Measurements from ENCODE around the gene SPATA16. TPM values are rescaled to one million over a fixed set of nuclear protein-coding genes. Genes with fewer than 3 reads are reported as not detected.

SPATA16 gene
- total and polyA plus RNA-seq, 2 experiments from 2014 or later = not detected

- H3K4me1 ChIP-seq (ENCODE audit: insufficient read depth) = peaks cover 26% of the 10 kb centered on the region
- peaks cover 30% of the 10 kb centered on the region for H3K4me1 Mint-ChIP-seq
- no peaks in the 10 kb centered on the region for H3K36me3 ChIP-seq (ENCODE audit: insufficient read depth)
- H3K9me3 Mint-ChIP-seq = no peaks in the 10 kb centered on the region
- no peaks in the 10 kb centered on the region for H3F3A ChIP-seq (replicated peaks; ENCODE audit: low read depth)
- H3K79me2 ChIP-seq (replicated peaks; ENCODE audit: insufficient read depth) = no peaks in the 10 kb centered on the region
- H3K27ac Mint-ChIP-seq = no peak overlapping the region
- no peaks in the 10 kb centered on the region for H4K20me1 ChIP-seq (replicated peaks; ENCODE audit: insufficient read depth)
- no peaks in the 10 kb centered on the region for H3K27me3 Mint-ChIP-seq (ENCODE audit: insufficient read depth, low read depth, poor library complexity)
- DNase-seq (ENCODE audit: low spot score) (peak; percentile 39), ATAC-seq (0 out of 3 replicates have a peak, but pooled peaks have one; percentile 36)
- no peaks in the 10 kb centered on the region for H3K36me3 Mint-ChIP-seq (ENCODE audit: low read depth)
- H3K4me3 ChIP-seq = no peak overlapping the region
- H3K27me3 ChIP-seq (ENCODE audit: insufficient read depth) = no peaks in the 10 kb centered on the region
- no peaks in the 10 kb centered on the region for H3K9me2 ChIP-seq (ENCODE audit: insufficient read depth)
- no peak overlapping the region for H3K4me2 ChIP-seq
- no peak overlapping the region for H3K4me3 Mint-ChIP-seq
- no peak overlapping the region for H3K27ac ChIP-seq (ENCODE audit: low read depth)
- no peak for TF ChIP-seq JUNB (IDR thresholded peaks at IDR 0.05; ENCODE audit: unreplicated experiment)
- no peak for TF ChIP-seq NANOG (IDR thresholded peaks at IDR 0.05; ENCODE audit: borderline replicate concordance)
- TF ChIP-seq CREB1 (CRISPR knock-in tag; IDR thresholded peaks at IDR 0.05; ENCODE audit: low read depth) = no peak
- H2AFZ ChIP-seq = no peak overlapping the region
These were observed 147.6 kb downstream of the SPATA16 start for GRCh38 chr3:172993412-172993811.

- no peak for ATAC-seq
- Histone ChIP-seq H3K4me2 (no peak overlapping the region), H3K4me3 (no peak overlapping the region), H3K27ac (ENCODE audit: low read depth) (no peak overlapping the region), H4K20me1 (replicated peaks; ENCODE audit: insufficient read depth) (no peaks in the 10 kb centered on the region), H2AFZ (no peak overlapping the region), H3K4me1 (ENCODE audit: insufficient read depth) (peaks cover 26% of the 10 kb centered on the region), H3F3A (replicated peaks; ENCODE audit: low read depth) (no peaks in the 10 kb centered on the region), H3K79me2 (replicated peaks; ENCODE audit: insufficient read depth) (no peaks in the 10 kb centered on the region), H3K27me3 (ENCODE audit: insufficient read depth) (no peaks in the 10 kb centered on the region), H3K36me3 (ENCODE audit: insufficient read depth) (no peaks in the 10 kb centered on the region), H3K9me2 (ENCODE audit: insufficient read depth) (no peaks in the 10 kb centered on the region)
- DNase-seq (ENCODE audit: low spot score) = no peak
- Mint-ChIP-seq H3K27ac (no peak overlapping the region), H3K9me3 (no peaks in the 10 kb centered on the region), H3K27me3 (ENCODE audit: insufficient read depth, low read depth, poor library complexity) (peaks cover 2% of the 10 kb centered on the region), H3K4me1 (peaks cover 35% of the 10 kb centered on the region), H3K4me3 (no peak overlapping the region), H3K36me3 (ENCODE audit: low read depth) (no peaks in the 10 kb centered on the region)
- TF ChIP-seq ETS1 (IDR thresholded peaks at IDR 0.05) (no peak), NANOG (IDR thresholded peaks at IDR 0.05; ENCODE audit: borderline replicate concordance) (no peak), POLR2AphosphoS5 (IDR thresholded peaks at IDR 0.05; ENCODE audit: low read depth) (no peak), REST (IDR thresholded peaks at IDR 0.05; ENCODE audit: unreplicated experiment) (no peak), CREB1 (CRISPR knock-in tag; IDR thresholded peaks at IDR 0.05; ENCODE audit: low read depth) (no peak), JUNB (IDR thresholded peaks at IDR 0.05; ENCODE audit: unreplicated experiment) (no peak), ZNF331 (CRISPR knock-in tag; IDR thresholded peaks at IDR 0.05; ENCODE audit: low read depth) (no peak), EZH2 (IDR thresholded peaks at IDR 0.05; ENCODE audit: low read depth, unreplicated experiment) (no peak), EZH2phosphoT487 (IDR thresholded peaks at IDR 0.05; ENCODE audit: unreplicated experiment) (no peak), CTCF (conservative IDR thresholded peaks at IDR 0.05; ENCODE audit: low read depth in 2 of 2) (no peak), ZNF114 (CRISPR knock-in tag; IDR thresholded peaks at IDR 0.05) (no peak)
These were observed 149.5 kb downstream of the SPATA16 start for GRCh38 chr3:172991424-172991996.
